ENCODE results near the gene HIRA. TPM values are rescaled to one million over a fixed set of nuclear protein-coding genes. Genes with fewer than 3 reads are reported as not detected.

Gene HIRA
- total RNA-seq, 1 donor = 19.0 TPM

GRCh38 chr22:19289475-19290161 is 141.9 kb downstream of the HIRA start:
- TF ChIP-seq CTCF (IDR thresholded peaks at IDR 0.05; ENCODE audit: insufficient read depth, low read depth, low read length) = no peak
- peak; percentile 86 for DNase-seq (ENCODE audit: low read depth)
- no peak overlapping the region for H3K4me3 ChIP-seq (ENCODE audit: low read depth, low read length)

- no peak for TF ChIP-seq CTCF (IDR thresholded peaks at IDR 0.05; ENCODE audit: insufficient read depth, low read depth, low read length)
- peak; percentile 90 for DNase-seq (ENCODE audit: low read depth)
- no peak overlapping the region for H3K4me3 ChIP-seq (ENCODE audit: low read depth, low read length)
Measured at GRCh38 chr22:19287889-19288288, 143.6 kb downstream of the HIRA start.

- TF ChIP-seq CTCF (IDR thresholded peaks at IDR 0.05; ENCODE audit: insufficient read depth, low read depth, low read length) = no peak
- no peak overlapping the region for H3K4me3 ChIP-seq (ENCODE audit: low read depth, low read length)
- peak; percentile 35 for DNase-seq (ENCODE audit: low read depth)
Measured at GRCh38 chr22:19287076-19287707, 144.3 kb downstream of the HIRA start.

- no peak overlapping the region for H3K4me3 ChIP-seq (ENCODE audit: low read depth, low read length)
- no peak for TF ChIP-seq CTCF (IDR thresholded peaks at IDR 0.05; ENCODE audit: insufficient read depth, low read depth, low read length)
- no peak for DNase-seq (ENCODE audit: low read depth)
Measured at GRCh38 chr22:19285831-19286230, 145.7 kb downstream of the HIRA start.

Small RNA genes lying within 50 kb of the gene (small RNA-seq; reads per million reads assigned to genes)
- not detected for gene RN7SL168P

Other genes with a start within 250 kb of the HIRA start
- gene CLTCL1, start 140.0 kb downstream of the HIRA start, total RNA-seq = 9.5 and 16.4 TPM in 2 replicates
- gene MRPL40, start 812 bp upstream of the HIRA start, total RNA-seq = 46.2 and 52.2 TPM in 2 replicates
- 11.3 and 12.5 TPM in 2 replicates for gene C22orf39, start 16.0 kb upstream of the HIRA start, total RNA-seq
- gene UFD1, start 47.5 kb upstream of the HIRA start, total RNA-seq = 44.9 and 67.3 TPM in 2 replicates
- gene CDC45, start 48.2 kb upstream of the HIRA start, total RNA-seq = 8.1 and 10.4 TPM in 2 replicates
- gene CLDN5, start 92.7 kb upstream of the HIRA start, total RNA-seq = not detected in 2 replicates

Measured in fibroblast of villous mesenchyme (primary cell).